HG03571 (cell line): ENCODE data around the gene NEXMIF.
"Not testable (repeated sequence)": the region's sequence is repeated elsewhere in the genome, so short reads cannot be mapped to it uniquely, and the experiment has no call there.

Source experiments
- ATAC-seq: cut with Tn5 transposase; IDR thresholded peaks from one replicate; pipeline ENCODE4 v1.9.1; 2021; ENCODE audit not compliant: unreplicated experiment

NEXMIF gene

GRCh38 chrX:74797338-74797887, 127.8 kb downstream of the NEXMIF start:
- no peak for ATAC-seq

DNA sequence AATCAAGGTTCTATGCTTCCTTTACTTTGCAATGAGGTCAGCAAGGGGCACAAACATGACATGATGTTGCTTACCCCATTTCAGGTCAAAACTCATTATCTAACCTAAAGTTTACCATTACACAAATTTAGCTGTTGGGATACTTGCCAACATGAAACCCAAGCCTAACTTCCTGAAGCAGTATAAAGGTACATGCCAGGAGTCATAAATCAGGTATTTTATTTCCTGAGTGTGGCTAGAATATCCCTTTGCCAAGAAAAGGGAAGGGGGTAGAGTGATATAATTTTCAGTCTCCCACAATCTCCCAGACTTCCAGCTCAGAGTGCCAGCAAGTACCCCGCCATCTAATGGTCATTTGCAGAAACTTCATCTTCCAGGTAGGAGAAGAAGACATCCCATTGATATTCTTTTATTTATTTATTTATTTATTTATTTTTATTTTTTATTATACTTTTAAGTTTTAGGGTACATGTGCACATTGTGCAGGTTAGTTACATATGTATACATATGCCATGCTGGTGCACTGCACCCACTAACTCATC, 136.6 kb downstream of the NEXMIF start:
- no peak for ATAC-seq

- ATAC-seq, result no peak
Measured at GRCh38 chrX:74784629-74785028, 140.6 kb downstream of the NEXMIF start.

DNA sequence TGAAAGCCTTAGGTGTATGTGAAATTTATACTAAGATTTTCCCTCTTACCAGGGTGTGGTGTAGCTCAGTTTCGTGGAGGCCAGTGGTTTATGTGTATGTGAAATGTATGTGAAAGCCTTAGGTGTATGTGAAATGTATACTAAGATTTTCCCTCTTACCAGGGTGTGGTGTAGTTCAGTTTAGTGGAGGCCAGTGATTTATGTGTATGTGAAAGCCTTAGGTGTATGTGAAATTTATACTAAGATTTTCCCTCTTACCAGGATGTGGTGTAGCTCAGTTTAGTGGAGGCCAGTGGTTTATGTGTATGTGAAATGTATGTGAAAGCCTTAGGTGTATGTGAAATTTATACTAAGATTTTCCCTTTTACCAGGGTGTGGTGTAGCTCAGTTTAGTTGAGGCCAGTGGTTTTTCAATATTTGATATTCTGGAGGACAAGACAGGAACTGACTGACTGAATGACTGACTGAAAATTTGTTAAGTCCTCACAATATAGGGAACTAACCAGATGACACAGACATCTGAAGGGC, 143.7 kb downstream of the NEXMIF start:
- ATAC-seq, result no peak

GRCh38 chrX:74779175-74779574, 146.1 kb downstream of the NEXMIF start:
- no peak for ATAC-seq

DNA sequence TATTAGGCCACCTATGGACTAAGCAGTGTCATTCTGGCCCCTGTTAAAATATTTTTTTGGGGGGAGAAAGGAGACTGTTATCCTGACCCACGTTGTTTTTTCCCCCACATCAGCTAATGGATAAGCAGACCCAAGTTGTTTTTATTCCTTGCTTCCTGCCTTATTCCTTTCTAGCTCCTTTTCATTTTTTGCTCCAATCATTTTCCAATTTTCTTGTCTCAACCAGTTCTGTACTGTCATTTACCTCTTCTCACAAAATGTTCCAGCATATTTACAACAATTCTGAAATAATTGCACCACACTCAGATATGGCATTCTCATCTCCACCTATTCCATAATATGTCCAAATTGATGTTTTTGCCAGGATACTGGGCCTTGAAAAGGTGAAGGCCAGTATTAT, 150.3 kb downstream of the NEXMIF start:
- ATAC-seq, result no peak

DNA sequence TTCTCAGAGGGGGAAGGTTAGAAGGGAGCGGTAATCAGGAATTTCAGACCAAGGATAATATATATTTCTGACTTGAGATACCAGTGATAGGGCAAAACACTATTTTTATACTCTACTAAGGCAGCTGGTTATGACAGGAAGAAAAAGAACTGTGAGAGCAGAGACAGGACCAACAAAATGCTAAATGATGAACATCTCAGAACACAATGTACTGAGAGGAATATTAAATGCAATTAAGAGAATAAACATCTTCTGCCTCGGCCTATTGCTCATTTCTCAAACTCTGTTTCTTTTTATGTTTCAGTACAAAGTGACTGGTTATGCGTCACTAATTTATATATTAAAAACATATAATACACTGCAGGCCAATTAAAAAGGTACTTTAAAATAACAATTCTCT, 188.8 kb downstream of the NEXMIF start:
- ATAC-seq, result no peak

DNA sequence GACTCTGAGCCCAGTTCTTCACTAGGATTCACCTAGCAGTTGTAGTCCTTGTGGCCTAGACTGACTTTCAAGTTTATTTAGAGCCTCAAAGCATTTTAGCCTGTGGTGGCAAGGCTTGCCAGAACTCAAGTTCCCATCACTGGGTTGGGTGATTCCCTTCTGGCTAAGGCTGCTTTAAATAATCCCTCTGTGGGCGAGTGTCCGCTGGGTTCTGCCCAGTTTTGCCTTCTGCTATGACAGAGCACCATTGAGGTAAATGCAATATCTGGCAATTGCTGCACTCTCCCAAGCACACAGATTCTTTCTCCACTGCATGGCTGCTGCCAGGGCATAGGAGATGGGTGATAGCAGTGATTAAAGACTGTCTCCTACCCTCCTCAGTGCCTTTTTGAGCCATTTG, 220.0 kb downstream of the NEXMIF start:
- no peak for ATAC-seq

GRCh38 chrX:74701343-74701742, 223.9 kb downstream of the NEXMIF start:
- not testable (repeated sequence) for ATAC-seq

GRCh38 chrX:74684466-74684865, 240.8 kb downstream of the NEXMIF start:
- no peak for ATAC-seq
